ENCODE data around the gene USP48.
"Not testable (repeated sequence)": the region's sequence is repeated elsewhere in the genome, so short reads cannot be mapped to it uniquely, and the experiment has no call there.

Gene USP48

GRCh38 chr1:21774835-21775549 is 8.0 kb downstream of the USP48 start:
- no peak for DNase-seq (ENCODE audit: low read depth, low spot score)

DNA sequence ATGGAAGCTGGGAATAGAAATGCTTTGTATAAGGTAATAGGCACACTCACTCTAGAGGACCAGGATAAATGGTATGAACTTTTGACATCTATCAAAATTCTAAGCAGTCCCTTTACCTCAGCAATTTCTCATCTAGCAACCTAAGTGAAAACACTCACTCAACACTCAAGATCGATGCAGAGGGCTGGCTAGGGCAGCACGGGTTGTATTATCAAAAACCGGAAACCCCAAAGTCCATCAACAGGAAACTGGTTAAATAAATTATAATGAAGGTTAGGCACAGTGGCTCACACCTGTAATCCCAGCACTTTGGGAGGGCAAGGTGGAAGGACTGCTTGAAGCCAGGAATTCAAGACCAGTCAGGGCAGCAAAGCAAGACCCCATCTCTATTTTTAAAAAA is 9.4 kb downstream of the USP48 start:
- peak; percentile 17 for DNase-seq (ENCODE audit: low read depth, low spot score)

DNA sequence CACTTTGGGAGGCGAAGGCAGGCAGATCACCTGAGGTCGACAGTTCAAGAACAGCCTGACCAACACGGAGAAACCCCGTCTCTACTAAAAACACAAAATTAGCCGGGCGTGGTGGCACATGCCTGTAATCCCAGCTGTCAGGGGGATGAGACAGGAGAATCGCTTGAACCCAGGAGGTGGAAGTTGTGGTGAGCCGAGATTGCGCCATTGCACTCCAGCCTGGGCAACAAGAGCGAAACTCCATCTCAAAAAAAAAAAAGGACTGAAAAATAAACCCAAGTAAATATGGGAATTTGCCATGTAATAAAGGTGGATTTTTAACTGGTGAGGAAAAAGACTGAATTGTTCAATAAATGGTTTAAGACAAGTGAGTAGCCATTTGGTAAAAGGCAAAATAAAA is 11.3 kb downstream of the USP48 start:
- not testable (repeated sequence) for DNase-seq (ENCODE audit: low read depth, low spot score)

DNA sequence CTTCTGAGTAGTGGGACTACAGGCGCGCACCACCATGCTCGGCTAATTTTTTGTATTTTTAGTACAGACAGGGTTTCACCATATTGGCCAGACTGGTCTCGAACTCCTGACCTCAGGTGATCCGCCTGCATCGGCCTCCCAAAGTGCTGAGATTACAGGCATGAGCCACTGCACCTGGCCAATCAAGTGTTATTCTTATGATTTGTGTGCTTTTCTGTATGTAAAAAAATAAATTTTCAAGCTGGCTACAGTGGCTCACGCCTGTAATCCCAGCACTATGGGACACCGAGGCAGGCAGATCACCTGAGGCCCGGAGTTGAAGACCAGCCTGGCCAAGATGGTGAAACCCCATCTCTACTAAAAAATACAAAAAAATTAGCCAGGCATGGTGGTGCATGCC is 12.3 kb downstream of the USP48 start:
- not testable (repeated sequence) for DNase-seq (ENCODE audit: low read depth, low spot score)

- DNase-seq (ENCODE audit: low read depth, low spot score) = no peak
Measured at GRCh38 chr1:21770201-21770600, 12.7 kb downstream of the USP48 start.

- DNase-seq (ENCODE audit: low read depth, low spot score) = not testable (repeated sequence)
Measured at GRCh38 chr1:21767106-21767505, 15.8 kb downstream of the USP48 start.

DNA sequence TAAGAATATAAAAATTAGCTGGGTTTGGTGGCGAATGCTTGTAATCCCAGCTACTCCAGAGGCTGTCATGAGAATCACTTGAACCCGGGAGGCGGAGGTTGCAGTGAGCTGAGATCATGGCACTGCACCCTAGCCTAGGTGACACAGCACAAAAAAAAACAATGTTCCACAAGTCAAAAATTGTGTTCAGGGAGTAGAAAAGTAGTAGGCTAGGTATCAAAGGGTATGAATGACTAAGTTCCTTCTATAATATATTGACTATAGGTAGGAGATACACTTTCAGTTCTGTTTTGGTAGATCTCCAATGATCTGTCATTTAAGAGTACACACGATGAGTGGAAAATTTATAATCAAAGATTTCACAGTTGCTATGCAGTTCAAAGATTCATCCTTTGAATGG is 16.7 kb downstream of the USP48 start:
- DNase-seq (ENCODE audit: low read depth, low spot score) = no peak

GRCh38 chr1:21764615-21765423 is 18.1 kb downstream of the USP48 start:
- no peak for DNase-seq (ENCODE audit: low read depth, low spot score)

- no peak for DNase-seq (ENCODE audit: low read depth, low spot score)
Measured at GRCh38 chr1:21763694-21764419, 19.1 kb downstream of the USP48 start.

GRCh38 chr1:21763236-21763635 is 19.7 kb downstream of the USP48 start:
- DNase-seq (ENCODE audit: low read depth, low spot score) = no peak

- DNase-seq (ENCODE audit: low read depth, low spot score) = no peak
Measured at GRCh38 chr1:21762022-21762404, 20.9 kb downstream of the USP48 start.

GRCh38 chr1:21761052-21761451 is 21.9 kb downstream of the USP48 start:
- DNase-seq (ENCODE audit: low read depth, low spot score) = no peak

- DNase-seq (ENCODE audit: low read depth, low spot score) = no peak
Measured at GRCh38 chr1:21759818-21760217, 23.1 kb downstream of the USP48 start.

GRCh38 chr1:21759182-21759581 is 23.8 kb downstream of the USP48 start:
- no peak for DNase-seq (ENCODE audit: low read depth, low spot score)

DNA sequence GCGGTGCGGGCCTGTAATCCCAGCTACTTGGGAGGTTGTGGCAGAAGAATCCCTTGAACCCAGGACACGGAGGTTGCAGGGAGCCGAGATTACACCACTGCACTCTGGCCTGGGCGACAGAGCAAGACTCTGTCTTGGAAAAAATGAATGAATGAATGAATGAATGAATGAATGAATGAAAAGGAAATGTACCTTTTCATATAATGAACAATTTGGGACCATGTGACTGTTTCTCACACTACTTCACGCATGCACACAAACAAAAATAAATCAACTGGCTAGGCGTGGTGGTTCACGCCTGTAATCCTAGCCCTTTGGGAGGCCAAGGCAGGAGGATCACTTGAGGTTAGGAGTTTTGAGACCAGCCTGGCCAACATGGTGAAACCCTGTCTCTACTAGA is 24.3 kb downstream of the USP48 start:
- DNase-seq (ENCODE audit: low read depth, low spot score) = no peak

DNA sequence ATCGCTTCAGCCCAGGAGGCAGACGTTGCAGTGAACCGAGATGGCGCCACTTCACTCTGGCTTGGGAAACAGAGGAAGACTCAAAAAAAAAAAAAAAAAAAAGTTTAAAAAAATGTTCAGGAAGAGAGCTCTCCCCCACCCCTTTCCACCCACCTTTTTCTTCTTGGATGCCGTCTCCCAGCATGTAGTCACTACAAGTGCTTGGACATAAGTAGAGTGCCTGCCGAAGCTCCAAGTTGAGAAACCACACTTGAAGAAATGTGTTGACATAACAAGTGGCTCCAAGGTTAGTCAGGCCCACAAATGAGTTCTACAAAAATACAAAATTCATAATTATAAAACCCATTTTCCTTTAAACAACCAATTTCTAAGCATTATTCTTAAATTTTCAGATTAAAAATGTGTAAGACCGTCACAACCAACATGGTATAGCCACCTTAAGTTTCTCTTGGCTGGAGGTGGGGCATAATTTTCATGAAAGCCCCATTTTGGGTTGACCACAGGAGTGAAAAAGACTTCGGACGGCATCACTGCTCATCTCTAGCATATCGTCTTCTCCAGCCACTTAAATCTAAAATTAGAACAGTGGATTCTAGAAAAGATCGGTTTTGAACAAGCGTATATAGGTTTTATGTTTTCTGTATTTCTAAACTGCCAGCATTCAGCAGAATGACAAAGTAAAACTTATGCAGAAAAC is 26.4 kb downstream of the USP48 start:
- no peak for DNase-seq (ENCODE audit: low read depth, low spot score)

GRCh38 chr1:21755067-21755466 is 27.9 kb downstream of the USP48 start:
- DNase-seq (ENCODE audit: low read depth, low spot score) = no peak

DNA sequence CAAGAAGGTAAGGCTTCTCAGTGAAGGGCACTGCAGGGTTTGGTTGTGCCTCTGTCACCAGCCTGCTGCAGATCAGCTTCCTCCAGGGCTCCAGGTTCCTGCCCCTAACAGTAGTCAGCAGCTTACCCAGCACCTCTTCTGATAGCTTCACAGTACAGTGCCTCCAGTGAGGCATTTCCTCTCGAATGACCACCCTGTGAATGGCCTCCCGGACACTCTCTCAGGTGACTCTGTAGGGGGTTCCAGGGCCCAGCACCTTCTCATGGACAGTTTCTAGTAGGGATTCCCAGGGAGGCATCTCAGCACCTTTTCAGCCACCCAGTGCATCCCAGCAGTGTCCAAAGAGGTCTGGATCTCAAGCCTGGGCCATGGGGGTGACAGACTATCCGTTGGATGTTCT is 28.4 kb downstream of the USP48 start:
- DNase-seq (ENCODE audit: low read depth, low spot score) = no peak

GRCh38 chr1:21752186-21752585 is 30.8 kb downstream of the USP48 start:
- DNase-seq (ENCODE audit: low read depth, low spot score) = no peak

DNA sequence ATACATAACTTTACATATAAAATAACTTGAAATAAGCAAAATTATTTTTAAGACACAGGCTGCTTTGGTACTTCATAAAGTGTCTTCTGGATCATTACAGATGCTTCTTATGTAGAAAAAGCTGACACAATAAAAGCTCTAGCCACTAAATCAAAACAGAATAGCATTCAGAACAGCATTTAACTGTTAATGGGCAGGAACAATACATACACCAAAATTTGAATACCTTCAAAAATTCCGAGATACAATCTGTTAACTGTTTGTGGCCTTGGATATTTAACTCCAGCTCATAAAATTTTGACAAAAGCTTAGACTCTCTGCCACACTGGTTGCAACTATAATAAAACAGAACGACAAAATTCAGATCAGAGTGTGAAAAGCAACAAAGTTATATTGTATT is 31.7 kb downstream of the USP48 start:
- DNase-seq (ENCODE audit: low read depth, low spot score) = no peak

- DNase-seq (ENCODE audit: low read depth, low spot score) = no peak
Measured at GRCh38 chr1:21750841-21751240, 32.1 kb downstream of the USP48 start.
